GM21381 (cell line): Measurements from ENCODE around the gene TENM4.

ENCODE experiments used
- ATAC-seq: cut with Tn5 transposase; IDR thresholded peaks from one replicate; pipeline ENCODE4 v1.9.1; 2021; ENCODE audit warnings: mild to moderate bottlenecking, moderate library complexity; ENCODE audit not compliant: unreplicated experiment

TENM4 gene

GRCh38 chr11:79392161-79392560 lies 48.7 kb downstream of the TENM4 start:
- no peak for ATAC-seq

- no peak for ATAC-seq
Measured at GRCh38 chr11:79390923-79391322, 49.9 kb downstream of the TENM4 start.

- ATAC-seq: no peak
Measured at GRCh38 chr11:79390477-79390876, 50.4 kb downstream of the TENM4 start.

- ATAC-seq: no peak
Measured at GRCh38 chr11:79388201-79388600, 52.6 kb downstream of the TENM4 start.

DNA sequence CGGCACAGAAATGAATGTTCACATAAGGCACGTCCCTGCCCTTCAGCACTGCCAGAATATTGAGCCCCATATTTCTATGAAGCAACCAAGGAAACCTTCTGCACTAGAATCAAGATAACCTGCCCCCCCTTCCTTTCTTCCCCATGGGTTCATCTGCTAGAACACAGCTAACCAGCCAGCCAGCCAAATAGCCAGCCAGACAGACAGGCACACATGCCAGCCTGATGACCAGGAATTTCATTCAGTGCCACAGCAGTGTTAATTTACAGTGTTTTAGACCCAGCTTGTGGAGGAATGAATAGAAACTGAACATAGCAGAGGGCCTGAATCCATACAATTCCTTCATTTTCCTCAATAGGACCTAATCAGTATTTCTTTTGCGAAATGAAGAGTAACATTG lies 57.0 kb downstream of the TENM4 start:
- no peak for ATAC-seq

DNA sequence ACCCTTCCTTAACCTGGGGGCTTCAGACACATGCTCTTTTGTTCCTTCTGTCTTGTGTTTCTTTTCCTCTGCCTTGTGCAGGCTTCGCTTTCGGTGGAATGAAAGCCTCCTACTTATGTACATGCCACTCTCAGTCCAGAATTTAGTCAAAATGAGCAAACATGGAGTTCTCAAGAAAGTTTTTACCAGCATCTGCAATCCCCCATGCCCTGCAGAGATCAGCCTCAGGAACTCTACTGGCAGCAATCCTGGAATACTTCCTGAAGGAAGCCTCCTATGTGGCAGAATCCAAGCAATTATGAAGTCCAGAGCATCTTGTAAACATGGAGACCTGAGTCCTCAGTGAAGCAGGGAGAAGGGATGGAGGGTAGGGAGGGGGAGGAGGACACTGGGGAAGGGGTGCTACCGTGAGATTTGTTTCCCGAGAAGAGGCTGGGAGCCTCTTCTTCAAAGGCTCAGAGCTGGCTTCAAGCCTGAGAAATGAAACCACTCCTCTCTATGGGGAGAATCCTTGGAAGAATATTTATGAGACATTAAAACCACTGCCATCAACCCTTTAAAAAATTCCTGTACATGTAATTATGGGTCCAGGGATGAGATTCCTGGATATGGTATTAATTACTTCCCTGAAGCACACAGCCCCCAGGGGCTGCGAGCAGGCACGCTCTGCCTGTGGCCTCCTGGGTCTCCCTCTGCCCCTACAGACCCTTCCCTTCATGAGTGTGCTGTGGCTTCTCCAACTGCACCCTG lies 58.4 kb downstream of the TENM4 start:
- ATAC-seq: no peak

DNA sequence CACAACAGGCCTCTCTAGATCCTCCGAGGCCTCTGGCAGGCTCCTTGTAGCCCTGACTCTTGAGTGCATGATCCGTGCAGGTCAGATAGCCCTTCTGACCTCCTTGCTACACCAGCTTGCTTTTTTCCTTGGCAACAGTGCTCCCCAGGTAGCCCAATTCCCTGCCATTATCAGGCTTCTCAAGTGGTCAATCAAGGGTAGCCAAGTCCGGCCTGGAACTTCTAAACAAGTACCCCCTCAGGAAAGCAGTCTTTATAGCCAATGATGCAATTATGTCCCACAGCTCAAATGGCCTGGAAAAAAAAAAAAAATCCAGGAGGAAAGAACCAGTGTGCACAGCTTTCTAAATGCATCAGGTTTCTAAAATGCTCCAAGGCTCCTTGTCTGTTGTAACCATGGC lies 59.8 kb downstream of the TENM4 start:
- ATAC-seq: no peak

DNA sequence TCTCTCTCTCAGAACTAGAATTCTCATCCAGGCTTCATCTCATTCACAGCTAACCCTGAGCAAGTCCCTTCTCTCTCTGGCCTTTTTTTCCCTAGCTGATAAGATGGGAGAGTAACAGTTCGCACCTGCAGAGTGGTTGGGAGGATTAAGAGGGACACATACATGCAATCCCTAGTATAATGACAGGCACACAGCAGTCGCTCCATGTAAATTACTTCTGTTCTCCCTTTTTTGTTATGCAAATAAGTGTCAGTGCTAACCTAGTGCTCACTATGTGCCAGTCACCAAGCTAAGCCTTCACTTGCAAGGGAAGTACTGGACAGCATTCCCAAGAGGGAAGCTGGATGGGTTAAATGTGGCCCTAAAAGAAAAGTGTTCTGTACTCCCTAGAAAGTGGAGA lies 63.4 kb downstream of the TENM4 start:
- ATAC-seq: no peak

GRCh38 chr11:79375818-79376550 lies 64.8 kb downstream of the TENM4 start:
- ATAC-seq: no peak

DNA sequence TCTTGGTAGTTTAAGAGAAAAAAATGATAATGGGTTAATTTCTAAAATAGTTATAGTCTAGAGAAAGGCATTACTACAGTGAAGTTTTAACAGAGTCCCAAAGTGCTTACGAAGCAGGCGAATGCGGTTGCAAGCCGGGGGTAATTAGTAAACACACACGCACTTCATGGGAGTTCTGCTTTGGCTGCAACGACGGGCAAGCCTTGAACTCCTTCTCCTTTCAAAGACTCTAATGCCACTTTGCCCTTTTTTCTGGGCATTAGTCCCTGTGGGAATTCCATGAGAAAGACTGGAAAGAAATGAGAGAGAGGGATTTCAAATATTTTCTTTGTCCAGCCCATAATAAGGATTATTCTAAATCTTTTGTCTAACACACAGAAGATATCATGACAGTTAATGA lies 66.1 kb downstream of the TENM4 start:
- no peak for ATAC-seq

DNA sequence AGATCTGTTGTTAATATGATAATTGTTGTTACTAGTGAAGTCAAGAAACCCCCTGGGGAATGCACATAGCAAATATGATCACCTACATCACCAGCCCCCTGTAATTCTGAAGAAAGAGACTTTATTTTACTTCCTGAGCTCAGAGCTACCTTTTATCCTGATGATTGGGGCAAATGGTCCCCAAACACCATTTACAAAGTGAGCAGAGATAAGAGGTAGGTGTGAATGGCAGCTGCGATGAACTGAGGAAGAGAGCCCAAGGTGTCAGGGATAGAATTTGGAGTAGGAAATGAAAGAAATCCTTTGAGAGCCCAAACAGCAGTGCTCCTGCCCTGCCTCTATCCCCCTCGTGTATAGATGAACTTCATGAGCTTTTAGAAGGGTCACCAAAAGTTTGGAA lies 69.1 kb downstream of the TENM4 start:
- ATAC-seq: no peak

DNA sequence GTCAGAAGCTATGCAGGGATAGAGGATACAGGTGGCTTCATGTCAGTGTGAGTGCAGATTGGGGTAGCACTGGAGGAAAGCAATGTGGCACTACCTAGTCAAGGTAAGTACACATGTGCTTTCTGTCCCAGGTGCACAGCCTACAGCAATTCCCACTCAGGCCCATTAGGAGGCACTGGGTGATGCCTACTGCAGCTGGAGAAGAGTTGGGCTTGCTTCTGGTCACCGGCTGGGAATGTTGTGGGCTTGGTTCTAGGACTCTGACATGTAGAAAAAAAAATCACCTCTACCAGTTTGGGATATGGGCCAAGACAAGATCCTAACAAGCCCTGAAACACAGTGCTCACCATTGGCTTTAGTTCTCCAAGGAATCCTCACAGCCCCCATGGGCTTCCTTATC lies 69.7 kb downstream of the TENM4 start:
- no peak for ATAC-seq

DNA sequence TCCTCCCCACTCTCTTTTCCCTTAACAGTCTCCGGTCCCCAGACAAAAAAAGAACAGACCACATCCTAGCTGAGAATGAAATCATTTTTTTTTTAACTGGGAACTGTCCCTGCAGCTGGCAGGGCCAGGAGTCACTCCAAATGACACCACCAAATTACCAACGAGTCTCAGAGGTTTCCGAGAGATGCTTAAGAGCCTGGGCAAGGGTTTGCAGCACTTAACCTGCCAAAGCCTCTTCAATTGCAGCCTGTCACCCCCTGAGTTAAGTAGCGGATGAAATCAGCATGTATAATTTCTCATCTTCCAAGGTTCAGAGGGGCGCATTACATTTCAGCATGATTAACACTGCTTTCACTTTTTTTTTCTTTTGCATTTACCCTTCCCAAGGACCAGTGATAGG lies 71.8 kb downstream of the TENM4 start:
- ATAC-seq: no peak

- no peak for ATAC-seq
Measured at GRCh38 chr11:79367844-79368243, 73.0 kb downstream of the TENM4 start.

- ATAC-seq: no peak
Measured at GRCh38 chr11:79366218-79366617, 74.6 kb downstream of the TENM4 start.

- ATAC-seq: no peak
Measured at GRCh38 chr11:79363861-79364378, 76.9 kb downstream of the TENM4 start.

DNA sequence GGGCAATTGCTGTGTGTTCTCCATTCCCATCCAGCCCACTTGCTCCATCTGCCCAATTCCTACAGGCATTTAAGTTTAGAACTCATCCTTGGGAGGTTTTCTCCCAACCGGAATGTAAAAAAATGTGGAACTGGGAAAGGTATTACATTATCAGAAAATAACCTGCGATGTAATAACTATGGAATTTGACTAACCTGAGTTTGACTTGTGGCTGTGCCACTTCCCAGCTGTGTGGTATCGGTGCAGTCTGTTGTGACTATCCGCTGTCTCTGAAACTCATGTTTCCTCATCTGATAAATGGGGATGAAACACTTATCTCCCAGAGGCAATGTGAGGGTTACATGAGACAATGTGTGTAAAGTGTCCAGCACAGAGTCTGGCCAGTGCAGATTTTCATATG lies 77.6 kb downstream of the TENM4 start:
- no peak for ATAC-seq

DNA sequence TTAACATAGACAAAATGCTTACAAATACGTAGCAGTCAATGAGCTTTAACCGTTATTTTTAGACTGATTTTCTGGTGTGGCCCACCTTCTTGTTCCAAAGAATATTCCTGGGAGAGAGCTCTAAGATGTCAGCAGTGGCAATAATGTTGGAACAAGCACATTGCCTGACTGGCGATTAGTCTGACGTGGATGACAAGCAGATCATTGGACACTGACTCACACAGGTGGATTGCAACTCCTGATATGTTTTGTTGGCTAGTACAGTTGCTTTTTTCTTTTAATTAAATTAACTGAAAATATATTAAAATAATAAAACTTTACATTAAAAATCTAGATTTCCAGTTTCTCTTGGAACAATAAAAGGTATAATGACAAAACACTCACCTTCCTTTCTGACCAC lies 78.0 kb downstream of the TENM4 start:
- ATAC-seq: no peak

DNA sequence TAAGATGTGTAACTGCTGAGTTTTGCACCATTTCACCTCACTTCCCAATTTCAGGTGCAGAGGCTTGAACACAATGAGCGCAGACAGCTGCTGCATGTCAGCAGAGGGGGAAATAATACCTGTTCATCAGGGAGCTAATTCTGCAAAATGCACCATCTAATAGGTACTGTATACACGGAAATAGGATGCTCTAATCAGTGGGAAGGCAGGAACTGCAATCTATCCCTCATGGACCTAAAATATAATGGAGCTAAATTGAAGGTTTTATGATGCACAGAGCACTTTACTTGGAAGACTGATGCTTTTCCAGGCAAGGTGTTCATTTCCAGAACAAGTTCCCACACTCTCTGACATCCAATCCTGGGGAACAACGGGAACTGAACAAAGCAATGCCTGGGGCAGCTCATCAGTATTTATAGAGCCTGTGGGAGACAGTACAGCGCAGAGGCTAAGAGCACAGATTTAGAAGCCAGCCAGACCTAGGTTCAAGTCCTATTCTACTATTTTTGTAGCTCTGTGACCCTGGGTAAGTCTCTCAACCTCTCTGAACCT lies 78.5 kb downstream of the TENM4 start:
- ATAC-seq: no peak

GRCh38 chr11:79358258-79358657 lies 82.6 kb downstream of the TENM4 start:
- no peak for ATAC-seq

GRCh38 chr11:79353706-79354105 lies 87.1 kb downstream of the TENM4 start:
- no peak for ATAC-seq

DNA sequence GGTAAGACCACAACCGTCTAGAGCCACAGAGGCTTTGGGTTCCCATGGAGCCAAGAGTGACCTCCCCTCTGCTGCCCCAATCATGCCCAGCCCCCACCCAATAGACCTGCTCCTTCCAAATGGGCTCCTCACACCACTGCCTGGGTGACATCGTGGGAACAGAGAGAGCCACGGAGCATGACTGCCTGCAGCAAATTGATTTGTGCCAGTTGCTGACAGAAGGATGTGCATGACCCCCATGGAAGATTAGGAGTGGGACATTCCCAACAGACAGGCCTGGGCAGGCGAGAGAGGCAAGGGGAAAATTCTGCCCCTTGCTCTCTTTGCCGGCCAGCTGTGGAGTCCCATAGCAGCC lies 88.5 kb downstream of the TENM4 start:
- no peak for ATAC-seq
